Lower lobe of right lung (tissue), 2 donors: ENCODE data around the gene MBNL2. TPM values are rescaled to one million over a fixed set of nuclear protein-coding genes. Genes with fewer than 3 reads are reported as not detected.

Experiments
- ATAC-seq, 2 donors: fragments of 200-7000 bp; cut with Tn5 transposase; one replicate each; pipeline ENCODE4 v1.9.1; 2020 to 2022; ENCODE audit warnings: mild to moderate bottlenecking in 2 of 2, moderate library complexity in 2 of 2
- DNase-seq: peaks from one replicate; pipeline ENCODE4 v3.0.0-alpha.2; 2020
- H3K27ac ChIP-seq: fragments of 200-600 bp; one replicate; pipeline ENCODE4 v1.8.0; 2022
- H3K27me3 ChIP-seq: fragments of 200-600 bp; one replicate; pipeline ENCODE4 v1.8.0; 2022; ENCODE audit warnings: low read depth
- H3K36me3 ChIP-seq: fragments of 200-600 bp; one replicate; pipeline ENCODE4 v1.8.0; 2022; ENCODE audit warnings: mild to moderate bottlenecking
- H3K4me1 ChIP-seq: fragments of 200-600 bp; one replicate; pipeline ENCODE4 v1.8.0; 2022
- H3K4me3 ChIP-seq: fragments of 200-600 bp; one replicate; pipeline ENCODE4 v1.8.0; 2022; ENCODE audit warnings: mild to moderate bottlenecking
- H3K9me3 ChIP-seq: fragments of 200-600 bp; one replicate; pipeline ENCODE4 v1.8.0; 2022
- intact Hi-C: fragments of 100-400 bp; cut with DNase I; formaldehyde crosslinking; loops from one replicate; pipeline ENCODE4 v1.11.0; 2022
- total RNA-seq: library from RNA; stranded (reverse); fragmentation: NEBNext Ultra II Directional; extraction: Animal tissue kit (Norgen Biotek cat#: 25700); gene quantifications from one replicate; pipeline ENCODE4 v1.2.1, GENCODE V29; 2021
- TF ChIP-seq, protein P1 (sequence below): fragments of 200-600 bp; IDR thresholded peaks from one replicate; pipeline ENCODE4 v1.8.0; 2022; ENCODE audit warnings: antibody characterized with exemption, mild to moderate bottlenecking
- donor health status: DM: no; HTN: yes; CAD: no; lungs with severe emphysema.

MBNL2 gene
- total RNA-seq, 1 donor from 2014 or later: 58.2 TPM

DNA sequence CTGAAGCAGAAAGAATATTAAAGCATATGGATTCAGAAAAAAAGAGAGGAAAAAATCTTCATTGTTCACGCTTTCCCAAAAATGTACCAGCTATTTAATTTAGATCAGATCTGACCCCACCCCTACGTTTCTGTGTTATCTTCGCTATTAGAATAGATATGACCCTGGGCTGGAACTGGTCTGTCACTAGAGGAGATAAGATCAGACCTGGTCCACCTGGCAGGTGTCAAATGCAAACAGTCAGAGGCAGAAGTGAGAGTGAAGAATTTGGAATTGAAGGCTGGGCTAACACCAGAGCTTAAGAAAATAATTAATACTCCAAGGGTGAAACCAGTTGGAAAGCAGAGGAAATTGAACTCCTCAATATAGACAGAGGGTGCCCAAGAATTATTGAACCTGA, 30.0 kb upstream of the MBNL2 start:
- Histone ChIP-seq H3K4me3 (no peak overlapping the region), H3K9me3 (no peaks in the 10 kb centered on the region), H3K4me1 (peaks cover 5% of the 10 kb centered on the region), H3K36me3 (no peaks in the 10 kb centered on the region), H3K27ac (no peak overlapping the region), H3K27me3 (no peaks in the 10 kb centered on the region)
- intact Hi-C loops: no loop called here
- TF ChIP-seq, protein P1, sequence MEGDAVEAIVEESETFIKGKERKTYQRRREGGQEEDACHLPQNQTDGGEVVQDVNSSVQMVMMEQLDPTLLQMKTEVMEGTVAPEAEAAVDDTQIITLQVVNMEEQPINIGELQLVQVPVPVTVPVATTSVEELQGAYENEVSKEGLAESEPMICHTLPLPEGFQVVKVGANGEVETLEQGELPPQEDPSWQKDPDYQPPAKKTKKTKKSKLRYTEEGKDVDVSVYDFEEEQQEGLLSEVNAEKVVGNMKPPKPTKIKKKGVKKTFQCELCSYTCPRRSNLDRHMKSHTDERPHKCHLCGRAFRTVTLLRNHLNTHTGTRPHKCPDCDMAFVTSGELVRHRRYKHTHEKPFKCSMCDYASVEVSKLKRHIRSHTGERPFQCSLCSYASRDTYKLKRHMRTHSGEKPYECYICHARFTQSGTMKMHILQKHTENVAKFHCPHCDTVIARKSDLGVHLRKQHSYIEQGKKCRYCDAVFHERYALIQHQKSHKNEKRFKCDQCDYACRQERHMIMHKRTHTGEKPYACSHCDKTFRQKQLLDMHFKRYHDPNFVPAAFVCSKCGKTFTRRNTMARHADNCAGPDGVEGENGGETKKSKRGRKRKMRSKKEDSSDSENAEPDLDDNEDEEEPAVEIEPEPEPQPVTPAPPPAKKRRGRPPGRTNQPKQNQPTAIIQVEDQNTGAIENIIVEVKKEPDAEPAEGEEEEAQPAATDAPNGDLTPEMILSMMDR: no peak
- DNase-seq: no peak
- no peak for ATAC-seq

DNA sequence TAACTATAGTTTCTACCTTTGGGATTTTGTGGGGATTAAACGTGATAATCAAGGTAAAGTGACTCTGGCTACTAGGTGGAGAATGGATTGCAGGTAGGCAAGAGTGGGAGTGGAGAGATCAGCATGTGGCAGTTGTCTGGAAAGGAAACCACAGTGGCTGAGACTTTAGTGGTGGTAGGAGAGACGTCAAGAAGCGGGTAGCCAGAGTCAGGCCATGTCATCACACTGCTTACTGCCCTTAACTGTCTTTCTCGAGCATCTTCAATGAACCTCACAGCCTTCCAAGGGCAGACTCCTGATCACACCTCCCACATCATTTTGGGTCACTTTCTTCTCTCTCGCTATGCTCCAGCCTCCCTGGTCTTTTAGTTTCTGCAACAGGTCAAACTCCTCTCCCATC, 28.6 kb upstream of the MBNL2 start:
- Histone ChIP-seq H3K9me3 (no peaks in the 10 kb centered on the region), H3K4me1 (peaks cover 5% of the 10 kb centered on the region), H3K27me3 (no peaks in the 10 kb centered on the region), H3K36me3 (no peaks in the 10 kb centered on the region), H3K27ac (no peak overlapping the region), H3K4me3 (no peak overlapping the region)
- TF ChIP-seq, protein P1: no peak
- intact Hi-C loops: no loop called here
- no peak for DNase-seq
- ATAC-seq: no peak

DNA sequence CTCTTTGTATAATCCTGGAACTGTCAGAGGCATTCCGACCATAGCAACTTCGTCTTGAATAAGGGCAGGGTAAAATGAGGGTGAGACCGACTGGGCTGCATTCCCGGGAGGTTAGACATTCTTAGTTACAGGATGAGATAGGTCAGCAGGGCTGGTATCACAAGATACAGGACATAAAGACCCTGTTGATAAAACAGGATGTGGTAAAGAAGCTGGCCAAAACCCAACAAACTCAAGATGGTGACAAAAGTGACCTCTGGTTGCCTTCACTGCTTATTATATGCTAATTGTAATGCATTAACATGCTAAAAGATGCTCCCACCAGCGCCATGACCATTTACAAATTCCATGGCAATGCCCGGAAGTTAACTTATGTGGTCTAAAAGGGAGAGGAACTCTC, 27.7 kb upstream of the MBNL2 start:
- Histone ChIP-seq H3K4me3 (no peak overlapping the region), H3K4me1 (peaks cover 5% of the 10 kb centered on the region), H3K27ac (no peak overlapping the region), H3K9me3 (no peaks in the 10 kb centered on the region), H3K36me3 (no peaks in the 10 kb centered on the region), H3K27me3 (no peaks in the 10 kb centered on the region)
- ATAC-seq (no peak), DNase-seq (no peak)
- TF ChIP-seq, protein P1: no peak
- intact Hi-C loops: no loop called here

DNA sequence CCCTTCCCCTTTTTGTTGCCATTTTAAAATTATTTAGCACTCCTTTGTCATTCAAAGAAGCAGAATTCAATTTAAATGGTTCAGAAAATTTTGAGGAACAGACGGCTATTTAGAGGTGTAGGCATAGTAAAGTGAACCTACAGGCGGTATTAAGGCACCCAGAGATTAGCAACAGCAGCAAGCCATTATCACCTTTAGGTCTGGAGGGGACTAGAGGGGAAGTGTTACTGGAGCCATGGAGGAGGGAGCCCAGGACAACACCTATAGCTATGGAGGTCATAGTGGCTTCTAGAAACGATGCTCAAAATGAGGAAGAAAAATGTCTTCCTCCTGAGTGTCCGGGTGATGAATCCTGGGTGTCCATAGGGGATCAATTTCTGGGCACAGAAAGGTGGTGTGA, 25.8 kb upstream of the MBNL2 start:
- no peaks in the 10 kb centered on the region for H3K36me3 ChIP-seq
- intact Hi-C loops: no loop called here

DNA sequence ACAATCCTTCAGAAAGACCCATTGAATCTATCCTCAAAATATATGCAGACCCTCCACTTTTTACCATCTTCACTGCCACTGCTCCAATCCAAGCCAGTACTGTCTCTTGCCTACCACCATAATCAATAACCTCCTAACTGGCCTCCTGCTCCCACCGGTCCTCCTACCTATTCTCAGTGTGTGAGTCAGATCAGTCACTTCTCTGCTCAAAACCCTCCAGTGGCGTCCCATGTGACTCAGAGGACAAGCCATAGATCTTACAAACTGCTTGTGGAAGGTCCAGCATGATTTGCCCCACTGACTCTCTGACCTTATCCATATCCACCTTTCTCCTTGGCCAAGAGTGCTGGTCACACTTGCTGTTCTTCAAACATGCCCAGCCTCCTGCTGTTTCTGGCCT, 23.4 kb upstream of the MBNL2 start:
- H3K36me3 ChIP-seq: no peaks in the 10 kb centered on the region

More for the DNA sequence above, 25.8 kb upstream of the MBNL2 start:
- Histone ChIP-seq H3K4me3 (no peak overlapping the region), H3K27ac (no peak overlapping the region), H3K9me3 (no peaks in the 10 kb centered on the region), H3K27me3 (no peaks in the 10 kb centered on the region), H3K4me1 (peaks cover 5% of the 10 kb centered on the region)
- ATAC-seq: no peak
- TF ChIP-seq, protein P1: no peak
- no peak for DNase-seq

More for the DNA sequence above, 23.4 kb upstream of the MBNL2 start:
- Histone ChIP-seq H3K4me3 (no peak overlapping the region), H3K9me3 (no peaks in the 10 kb centered on the region), H3K4me1 (peaks cover 5% of the 10 kb centered on the region), H3K27me3 (no peaks in the 10 kb centered on the region), H3K27ac (no peak overlapping the region)
- DNase-seq (no peak), ATAC-seq (no peak)
- TF ChIP-seq, protein P1: no peak
- intact Hi-C loops: no loop called here
